Activated CD8-positive, alpha-beta memory T cell treated with anti-CD3 and anti-CD28 coated beads for 36 hours (primary cell): ENCODE results near the gene CMAS. TPM values are rescaled to one million over a fixed set of nuclear protein-coding genes. Genes with fewer than 3 reads are reported as not detected.
"Not testable (repeated sequence)": the region's sequence is repeated elsewhere in the genome, so short reads cannot be mapped to it uniquely, and the experiment has no call there.

ENCODE experiments used
- CTCF ChIA-PET: fragments of 350-600 bp; sonication (Branson Sonifier 250); formaldehyde crosslinking; loops from one replicate; lab custom pipeline; 2021; ENCODE audit warnings: antibody characterized with exemption; lab: Charles Lee
- POLR2A ChIA-PET: fragments of 350-600 bp; sonication (Branson Sonifier 250); formaldehyde crosslinking; loops from one replicate; lab custom pipeline; 2021; ENCODE audit warnings: antibody characterized with exemption; lab: Charles Lee
- total RNA-seq, 2 experiments: library from RNA; stranded (reverse); gene quantifications; one replicate each; pipeline ENCODE4 v1.2.3, GENCODE V29; 2021

The CMAS gene
- total RNA-seq, 2 experiments from 2014 or later, result 38.9 to 40.2 TPM

- POLR2A ChIA-PET, result not testable (repeated sequence)
Measured at GRCh38 chr12:22099062-22099461, 53.0 kb downstream of the CMAS start.

GRCh38 chr12:22100958-22101748 is 55.1 kb downstream of the CMAS start:
- ChIA-PET CTCF (interaction anchor here (0.8 to 2.5 kb wide), 5 partner anchors 23 to 366 kb away, joined by 3 to 12 read pairs (median 3); no protein-coding TSS in a partner anchor), POLR2A (no interaction called here)

More at GRCh38 chr12:22099062-22099461, 53.0 kb downstream of the CMAS start:
- CTCF ChIA-PET, result not testable (repeated sequence)

GRCh38 chr12:22101749-22102243 is 55.8 kb downstream of the CMAS start:
- ChIA-PET POLR2A (no interaction called here), CTCF (interaction anchor here (0.8 to 2.5 kb wide), 3 partner anchors 24 to 336 kb away, joined by 3 to 12 read pairs (median 3); no protein-coding TSS in a partner anchor)

GRCh38 chr12:22103418-22103817 is 57.4 kb downstream of the CMAS start:
- ChIA-PET POLR2A (no interaction called here), CTCF (interaction anchor here (1.5 kb wide), 1 partner anchor 340 kb away, joined by 6 read pairs; no protein-coding TSS in a partner anchor)

GRCh38 chr12:22105542-22105941 is 59.5 kb downstream of the CMAS start:
- ChIA-PET CTCF (no interaction called here), POLR2A (no interaction called here)

- CTCF ChIA-PET, result no interaction called here
- POLR2A ChIA-PET, result no interaction called here
Measured at GRCh38 chr12:22110176-22110575, 64.2 kb downstream of the CMAS start.

Other genes starting within 250 kb of the CMAS start
- gene ABCC9, start 104.8 kb upstream of the CMAS start, total RNA-seq, result not detected